ENCODE measurements around the gene MRTFB.
"Not testable (repeated sequence)": the region's sequence is repeated elsewhere in the genome, so short reads cannot be mapped to it uniquely, and the experiment has no call there.

MRTFB gene, protein sequence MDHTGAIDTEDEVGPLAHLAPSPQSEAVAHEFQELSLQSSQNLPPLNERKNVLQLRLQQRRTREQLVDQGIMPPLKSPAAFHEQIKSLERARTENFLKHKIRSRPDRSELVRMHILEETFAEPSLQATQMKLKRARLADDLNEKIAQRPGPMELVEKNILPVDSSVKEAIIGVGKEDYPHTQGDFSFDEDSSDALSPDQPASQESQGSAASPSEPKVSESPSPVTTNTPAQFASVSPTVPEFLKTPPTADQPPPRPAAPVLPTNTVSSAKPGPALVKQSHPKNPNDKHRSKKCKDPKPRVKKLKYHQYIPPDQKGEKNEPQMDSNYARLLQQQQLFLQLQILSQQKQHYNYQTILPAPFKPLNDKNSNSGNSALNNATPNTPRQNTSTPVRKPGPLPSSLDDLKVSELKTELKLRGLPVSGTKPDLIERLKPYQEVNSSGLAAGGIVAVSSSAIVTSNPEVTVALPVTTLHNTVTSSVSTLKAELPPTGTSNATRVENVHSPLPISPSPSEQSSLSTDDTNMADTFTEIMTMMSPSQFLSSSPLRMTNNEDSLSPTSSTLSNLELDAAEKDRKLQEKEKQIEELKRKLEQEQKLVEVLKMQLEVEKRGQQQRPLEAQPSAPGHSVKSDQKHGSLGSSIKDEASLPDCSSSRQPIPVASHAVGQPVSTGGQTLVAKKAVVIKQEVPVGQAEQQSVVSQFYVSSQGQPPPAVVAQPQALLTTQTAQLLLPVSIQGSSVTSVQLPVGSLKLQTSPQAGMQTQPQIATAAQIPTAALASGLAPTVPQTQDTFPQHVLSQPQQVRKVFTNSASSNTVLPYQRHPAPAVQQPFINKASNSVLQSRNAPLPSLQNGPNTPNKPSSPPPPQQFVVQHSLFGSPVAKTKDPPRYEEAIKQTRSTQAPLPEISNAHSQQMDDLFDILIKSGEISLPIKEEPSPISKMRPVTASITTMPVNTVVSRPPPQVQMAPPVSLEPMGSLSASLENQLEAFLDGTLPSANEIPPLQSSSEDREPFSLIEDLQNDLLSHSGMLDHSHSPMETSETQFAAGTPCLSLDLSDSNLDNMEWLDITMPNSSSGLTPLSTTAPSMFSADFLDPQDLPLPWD

DNA sequence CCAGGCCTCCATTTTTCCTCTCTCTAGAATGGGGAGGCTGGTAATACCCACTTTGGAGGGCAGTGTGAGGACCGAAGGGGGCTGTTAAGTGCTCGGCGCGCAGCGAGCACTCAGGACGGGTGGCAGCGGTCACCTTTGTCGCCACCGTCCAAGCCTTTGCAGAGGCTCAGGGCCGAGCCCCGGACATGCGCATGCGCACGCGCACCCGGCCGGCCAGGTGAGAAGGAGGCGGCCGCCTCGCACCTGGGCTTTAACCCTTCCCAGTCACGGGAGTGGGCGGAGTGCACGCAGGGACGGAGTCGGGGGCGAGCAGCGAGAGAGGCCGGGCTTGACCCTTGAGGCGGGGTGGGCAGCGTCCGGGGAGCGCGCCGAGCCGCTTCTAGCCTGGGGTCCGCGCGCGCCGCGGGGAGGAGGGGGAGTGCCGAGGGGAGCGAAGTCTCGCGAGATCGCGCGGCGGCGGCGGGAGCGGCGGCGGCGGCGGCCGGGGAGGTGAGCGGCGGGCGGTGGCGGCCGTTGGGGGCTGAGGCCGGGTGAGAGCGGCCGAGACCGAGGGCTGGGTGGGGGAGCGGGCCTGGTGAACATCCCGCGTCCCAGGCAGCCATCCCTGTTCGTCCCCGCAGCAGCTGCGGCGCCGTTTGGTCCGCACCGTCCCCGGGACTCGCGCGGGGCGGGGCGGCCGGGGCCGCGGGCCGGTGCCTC is at the start of gene MRTFB:
Gene MRTFB, plus strand, starts transcription at position 443 of the 699 bp plus-strand sequence. CDS start 69,288 bp downstream, outside the sequence.
- peak; percentile 78 to 82 for DNase-seq (ENCODE audit: low read depth in 2 of 2)

- not testable (repeated sequence) for DNase-seq (ENCODE audit: low read depth in 2 of 2)
Observed at GRCh38 chr16:14023526-14023925, 47.6 kb upstream of the MRTFB start.

DNA sequence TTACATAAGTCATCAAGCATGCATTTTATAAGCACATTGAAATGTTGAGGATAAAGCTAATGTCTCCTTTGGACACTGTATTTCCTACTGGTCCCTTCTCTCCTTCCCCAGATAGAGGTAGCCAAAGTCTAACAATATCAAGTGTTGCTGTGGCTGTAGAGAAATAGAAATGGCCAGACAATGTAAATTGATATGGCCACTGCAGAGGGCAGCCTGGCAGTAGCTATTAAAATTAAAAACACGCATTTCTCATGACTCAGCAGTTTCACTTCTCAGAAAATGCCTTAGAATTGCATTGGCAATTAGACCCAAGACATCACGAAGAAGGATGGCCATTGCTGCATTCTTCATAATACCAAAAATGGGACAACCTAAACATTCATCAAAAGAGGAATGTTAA is 46.8 kb upstream of the MRTFB start:
- DNase-seq (ENCODE audit: low read depth in 2 of 2): no peak

DNA sequence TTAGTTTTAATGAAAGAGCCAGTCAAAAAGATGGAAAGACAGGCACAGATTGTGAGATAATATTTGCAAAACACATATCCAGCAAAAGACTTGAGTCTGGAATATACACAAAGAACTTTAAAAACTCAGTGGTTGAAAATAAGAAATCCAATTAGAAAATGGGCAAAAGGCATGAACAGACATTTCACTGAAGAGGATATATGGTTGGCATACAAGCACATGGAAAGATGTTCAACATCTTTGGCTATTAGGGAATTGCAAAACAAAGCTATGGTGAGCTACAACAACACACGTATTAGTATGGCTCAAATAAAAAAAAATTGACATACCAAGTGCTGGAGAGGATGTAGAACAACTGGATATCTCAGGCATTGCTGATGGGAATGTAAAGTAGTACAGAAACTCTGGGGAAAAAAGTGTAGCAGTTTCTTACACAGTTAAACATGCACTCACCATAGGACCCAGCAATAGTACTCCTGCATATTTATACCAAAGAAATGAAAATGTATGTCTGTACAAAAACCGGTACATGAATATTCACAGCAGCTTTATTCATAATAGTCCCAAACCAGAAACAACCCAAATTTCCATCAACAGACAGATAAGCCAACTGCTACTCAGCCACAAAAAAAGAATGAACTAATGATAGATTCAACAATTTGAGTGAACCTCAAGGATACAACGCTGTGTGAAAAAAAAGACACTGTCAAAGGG is 44.4 kb upstream of the MRTFB start:
- no peak for DNase-seq (ENCODE audit: low read depth in 2 of 2)

- DNase-seq (ENCODE audit: low read depth in 2 of 2): no peak
Observed at GRCh38 chr16:14028202-14028601, 42.9 kb upstream of the MRTFB start.

GRCh38 chr16:14029658-14030057 is 41.5 kb upstream of the MRTFB start:
- DNase-seq (ENCODE audit: low read depth in 2 of 2): no peak

GRCh38 chr16:14035092-14035491 is 36.0 kb upstream of the MRTFB start:
- DNase-seq (ENCODE audit: low read depth in 2 of 2): no peak

- DNase-seq (ENCODE audit: low read depth in 2 of 2): no peak
Observed at GRCh38 chr16:14036889-14037288, 34.2 kb upstream of the MRTFB start.

DNA sequence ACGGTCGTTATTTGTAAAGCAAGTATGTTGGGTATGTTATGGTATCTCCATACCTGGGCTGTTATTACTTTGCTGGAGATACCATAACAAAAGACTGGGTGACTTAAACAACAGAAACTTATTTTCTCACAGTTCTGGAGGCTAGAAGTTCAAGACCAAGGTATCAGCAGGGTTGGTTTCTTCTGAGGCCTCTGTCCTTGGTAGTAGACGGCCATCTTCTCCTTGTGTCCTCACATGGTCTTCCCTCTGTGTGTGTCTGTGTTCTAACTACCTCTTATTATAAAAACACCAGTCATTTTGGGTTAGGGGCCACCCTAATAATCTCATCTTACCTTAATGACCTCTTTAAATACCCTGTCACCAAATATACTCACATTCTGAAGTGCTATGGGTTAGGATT is 33.2 kb upstream of the MRTFB start:
- DNase-seq (ENCODE audit: low read depth in 2 of 2): no peak

GRCh38 chr16:14041164-14041563 is 30.0 kb upstream of the MRTFB start:
- DNase-seq (ENCODE audit: low read depth in 2 of 2): no peak

DNA sequence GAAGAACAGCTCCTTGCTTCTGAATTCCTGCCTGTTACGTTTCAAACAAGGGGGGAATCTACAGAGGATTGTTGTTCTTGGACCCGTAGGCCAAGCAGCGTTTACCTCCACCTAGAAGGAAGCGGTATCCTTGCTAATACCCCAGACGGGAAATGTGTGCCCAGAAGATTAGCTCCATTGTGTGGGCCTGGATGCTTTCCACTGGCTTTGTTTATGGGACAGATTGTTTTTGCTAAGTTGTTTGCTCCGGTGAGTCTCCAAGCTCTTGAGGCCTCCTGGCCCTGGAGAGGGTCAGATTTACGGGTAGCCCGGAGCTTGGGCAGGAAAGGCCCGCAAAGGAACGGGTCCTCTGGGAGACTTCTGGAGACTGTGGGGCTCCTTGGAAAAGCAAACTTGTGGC is 28.4 kb upstream of the MRTFB start:
- DNase-seq (ENCODE audit: low read depth in 2 of 2): no peak

GRCh38 chr16:14043278-14043677 is 27.8 kb upstream of the MRTFB start:
- no peak for DNase-seq (ENCODE audit: low read depth in 2 of 2)

GRCh38 chr16:14043793-14044192 is 27.3 kb upstream of the MRTFB start:
- DNase-seq (ENCODE audit: low read depth in 2 of 2): no peak

GRCh38 chr16:14047121-14047859 is 23.8 kb upstream of the MRTFB start:
- DNase-seq (ENCODE audit: low read depth in 2 of 2): not testable (repeated sequence)

DNA sequence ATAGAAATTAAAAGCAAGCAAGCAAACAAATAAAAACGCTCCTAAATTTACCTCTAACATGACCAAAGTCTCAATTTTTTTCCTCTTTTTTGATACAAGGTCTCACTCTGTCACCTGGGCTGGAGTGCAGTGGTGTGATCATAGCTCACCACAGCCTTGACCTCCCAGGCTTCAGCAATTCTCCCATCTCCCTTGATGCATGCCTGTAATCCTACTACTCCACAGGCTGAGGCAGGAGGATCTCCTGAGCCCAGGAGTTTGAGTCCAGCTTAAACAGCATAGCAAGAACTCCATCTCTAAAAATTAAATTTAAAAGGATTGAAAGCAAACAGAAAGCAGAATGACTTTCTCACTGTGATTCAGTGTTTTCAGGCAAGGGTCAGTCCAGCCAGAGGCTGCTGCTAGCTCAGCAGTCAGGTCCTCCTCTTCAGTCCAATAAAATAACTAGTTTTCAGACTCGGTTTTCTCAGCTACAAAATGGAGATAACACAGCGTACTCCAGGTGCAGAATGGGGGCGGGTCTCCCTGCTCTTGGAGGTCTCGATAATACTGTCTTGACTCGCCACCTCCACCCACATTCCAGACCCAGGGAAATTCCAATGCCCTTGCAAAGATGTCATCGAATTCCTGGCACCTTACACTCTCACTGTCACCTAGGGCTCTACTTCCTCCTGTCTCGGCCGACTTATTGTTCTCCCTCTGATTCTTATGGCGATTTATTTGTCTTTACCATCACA is 20.7 kb upstream of the MRTFB start:
- DNase-seq (ENCODE audit: low read depth in 2 of 2): no peak

GRCh38 chr16:14051103-14051729 is 19.9 kb upstream of the MRTFB start:
- no peak for DNase-seq (ENCODE audit: low read depth in 2 of 2)

GRCh38 chr16:14056970-14057369 is 14.1 kb upstream of the MRTFB start:
- DNase-seq (ENCODE audit: low read depth in 2 of 2): no peak

DNA sequence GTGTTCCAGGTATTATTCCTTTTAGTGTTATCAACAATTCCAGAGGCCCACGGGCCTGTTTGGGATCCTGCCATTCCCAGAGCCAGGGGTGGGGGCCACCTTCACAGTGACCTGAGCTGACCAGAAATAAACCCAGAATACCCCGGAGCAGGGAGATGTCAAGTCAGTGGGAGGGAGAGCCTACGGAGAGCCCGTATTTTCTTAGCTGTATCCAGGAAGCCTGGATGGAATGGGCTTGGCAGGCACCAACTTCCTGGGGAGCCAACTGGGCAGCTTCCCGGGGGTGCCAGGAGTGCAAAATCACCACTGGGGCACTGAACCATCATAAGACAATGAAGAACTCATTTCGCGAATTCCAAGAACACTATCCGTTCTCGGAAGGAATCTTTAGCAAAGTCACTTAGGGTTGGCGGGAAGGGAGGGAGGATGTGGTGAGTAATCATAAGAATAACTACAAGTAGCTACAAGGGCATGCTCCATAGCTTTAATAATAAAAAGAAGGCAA is 13.2 kb upstream of the MRTFB start:
- no peak for DNase-seq (ENCODE audit: low read depth in 2 of 2)

DNA sequence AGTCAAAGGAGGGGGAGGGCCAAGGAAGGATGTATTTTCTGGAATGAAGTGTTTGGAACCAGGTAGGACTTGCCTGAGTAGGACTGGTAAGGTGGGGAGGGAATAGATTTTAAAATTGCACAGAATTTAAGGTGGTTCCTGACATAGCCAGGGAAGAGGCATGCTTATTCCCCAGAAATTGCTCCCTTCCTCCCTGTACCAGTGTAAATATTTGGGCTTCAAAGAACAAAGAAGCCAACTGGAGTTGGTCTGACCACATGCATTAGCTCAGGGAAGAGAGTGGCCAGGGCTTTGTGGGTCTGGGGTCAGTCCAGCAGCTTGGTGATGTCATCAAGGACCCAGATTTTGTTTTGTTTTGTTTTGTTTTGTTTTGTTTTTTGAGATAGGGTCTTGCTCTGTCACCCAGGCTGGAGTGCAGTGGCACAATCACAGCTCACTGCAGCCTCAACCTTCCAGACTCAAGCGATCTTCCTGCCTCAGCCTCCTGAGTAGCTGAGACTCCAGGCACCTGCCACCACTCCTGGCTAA is 9.3 kb upstream of the MRTFB start:
- no peak for DNase-seq (ENCODE audit: low read depth in 2 of 2)

Data from stimulated activated CD4-positive, alpha-beta T cell treated with anti-CD3 and anti-CD28 coated beads, Interleukin-1b, Interleukin-23, amount 100 ng/mL, for 4 hours (primary cell).